ENCODE results near the gene ATXN2. TPM values are rescaled to one million over a fixed set of nuclear protein-coding genes. Genes with fewer than 3 reads are reported as not detected.

ATXN2 gene, protein sequence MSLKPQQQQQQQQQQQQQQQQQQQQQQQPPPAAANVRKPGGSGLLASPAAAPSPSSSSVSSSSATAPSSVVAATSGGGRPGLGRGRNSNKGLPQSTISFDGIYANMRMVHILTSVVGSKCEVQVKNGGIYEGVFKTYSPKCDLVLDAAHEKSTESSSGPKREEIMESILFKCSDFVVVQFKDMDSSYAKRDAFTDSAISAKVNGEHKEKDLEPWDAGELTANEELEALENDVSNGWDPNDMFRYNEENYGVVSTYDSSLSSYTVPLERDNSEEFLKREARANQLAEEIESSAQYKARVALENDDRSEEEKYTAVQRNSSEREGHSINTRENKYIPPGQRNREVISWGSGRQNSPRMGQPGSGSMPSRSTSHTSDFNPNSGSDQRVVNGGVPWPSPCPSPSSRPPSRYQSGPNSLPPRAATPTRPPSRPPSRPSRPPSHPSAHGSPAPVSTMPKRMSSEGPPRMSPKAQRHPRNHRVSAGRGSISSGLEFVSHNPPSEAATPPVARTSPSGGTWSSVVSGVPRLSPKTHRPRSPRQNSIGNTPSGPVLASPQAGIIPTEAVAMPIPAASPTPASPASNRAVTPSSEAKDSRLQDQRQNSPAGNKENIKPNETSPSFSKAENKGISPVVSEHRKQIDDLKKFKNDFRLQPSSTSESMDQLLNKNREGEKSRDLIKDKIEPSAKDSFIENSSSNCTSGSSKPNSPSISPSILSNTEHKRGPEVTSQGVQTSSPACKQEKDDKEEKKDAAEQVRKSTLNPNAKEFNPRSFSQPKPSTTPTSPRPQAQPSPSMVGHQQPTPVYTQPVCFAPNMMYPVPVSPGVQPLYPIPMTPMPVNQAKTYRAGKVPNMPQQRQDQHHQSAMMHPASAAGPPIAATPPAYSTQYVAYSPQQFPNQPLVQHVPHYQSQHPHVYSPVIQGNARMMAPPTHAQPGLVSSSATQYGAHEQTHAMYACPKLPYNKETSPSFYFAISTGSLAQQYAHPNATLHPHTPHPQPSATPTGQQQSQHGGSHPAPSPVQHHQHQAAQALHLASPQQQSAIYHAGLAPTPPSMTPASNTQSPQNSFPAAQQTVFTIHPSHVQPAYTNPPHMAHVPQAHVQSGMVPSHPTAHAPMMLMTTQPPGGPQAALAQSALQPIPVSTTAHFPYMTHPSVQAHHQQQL
- total RNA-seq (2021) (56.2 to 57.5 TPM (median 56.3 TPM) in 3 replicates), Bru-seq, nascent RNA (percentile 79 among the genes with signal in this experiment)
- long read RNA-seq, experiment 1, full-length matches to known transcripts, result 9 of 133 reads
- long read RNA-seq, experiment 1, partial matches to known transcripts, result 27 of 133 reads
- long read RNA-seq, experiment 1, other reads (novel, unspliced or antisense), result 97 of 133 reads
- long read RNA-seq, experiment 2, partial matches to known transcripts, result 14 of 37 reads
- long read RNA-seq, experiment 2, other reads (novel, unspliced or antisense), result 22 of 37 reads
- long read RNA-seq, experiment 3, partial matches to known transcripts, result 2 of 3 reads
- long read RNA-seq, experiment 3, other reads (novel, unspliced or antisense), result 1 of 3 reads

DNA sequence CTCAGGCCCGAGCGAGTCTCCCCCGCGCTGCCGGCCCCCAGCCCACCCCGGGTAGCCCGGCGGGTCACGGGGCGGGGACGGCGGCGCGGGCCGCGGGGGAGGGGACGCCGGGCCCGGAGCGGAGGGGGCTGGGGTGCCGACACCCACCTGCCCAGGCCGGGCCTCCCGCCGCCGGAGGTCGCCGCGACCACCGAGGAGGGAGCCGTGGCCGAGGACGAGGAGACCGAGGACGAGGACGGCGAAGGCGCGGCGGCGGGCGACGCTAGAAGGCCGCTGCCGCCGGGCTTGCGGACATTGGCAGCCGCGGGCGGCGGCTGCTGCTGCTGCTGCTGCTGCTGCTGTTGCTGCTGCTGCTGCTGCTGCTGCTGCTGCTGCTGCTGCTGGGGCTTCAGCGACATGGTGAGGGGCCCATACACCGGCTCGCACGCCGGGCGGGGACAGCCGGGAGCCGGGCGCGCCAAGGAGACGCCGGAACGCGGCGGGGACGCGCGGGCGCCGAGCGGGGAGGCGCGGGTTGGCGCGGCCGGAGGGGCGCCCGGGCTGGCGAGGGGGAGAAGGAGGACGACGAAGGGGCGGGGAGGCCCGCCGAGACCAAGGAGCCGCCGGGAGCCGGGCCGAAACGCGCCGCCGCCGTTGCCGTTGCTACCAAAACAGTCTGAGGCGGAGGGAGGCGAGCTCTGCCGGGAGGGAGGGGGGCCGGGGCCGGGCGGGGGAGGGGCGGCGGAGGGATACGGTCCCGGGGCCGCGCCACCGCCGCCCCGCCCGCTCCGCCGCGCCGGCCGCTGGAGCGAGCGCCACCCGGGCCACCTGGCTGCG lies at the start of gene ATXN2:
TSS of gene ATXN2 (minus strand) at position 679 of the 816 bp plus-strand sequence. CDS start at position 398, 281 bp downstream.
- DNase-seq (ENCODE audit: low spot score), result peak; percentile 54
- TF ChIP-seq, protein P1, sequence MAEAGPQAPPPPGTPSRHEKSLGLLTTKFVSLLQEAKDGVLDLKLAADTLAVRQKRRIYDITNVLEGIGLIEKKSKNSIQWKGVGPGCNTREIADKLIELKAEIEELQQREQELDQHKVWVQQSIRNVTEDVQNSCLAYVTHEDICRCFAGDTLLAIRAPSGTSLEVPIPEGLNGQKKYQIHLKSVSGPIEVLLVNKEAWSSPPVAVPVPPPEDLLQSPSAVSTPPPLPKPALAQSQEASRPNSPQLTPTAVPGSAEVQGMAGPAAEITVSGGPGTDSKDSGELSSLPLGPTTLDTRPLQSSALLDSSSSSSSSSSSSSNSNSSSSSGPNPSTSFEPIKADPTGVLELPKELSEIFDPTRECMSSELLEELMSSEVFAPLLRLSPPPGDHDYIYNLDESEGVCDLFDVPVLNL (CRISPR knock-in tag; IDR thresholded peaks at IDR 0.05; ENCODE audit: borderline replicate concordance, low read depth), result 0 out of 2 replicates have a peak, but pooled peaks have one; percentile 0
- TF ChIP-seq, protein P2, sequence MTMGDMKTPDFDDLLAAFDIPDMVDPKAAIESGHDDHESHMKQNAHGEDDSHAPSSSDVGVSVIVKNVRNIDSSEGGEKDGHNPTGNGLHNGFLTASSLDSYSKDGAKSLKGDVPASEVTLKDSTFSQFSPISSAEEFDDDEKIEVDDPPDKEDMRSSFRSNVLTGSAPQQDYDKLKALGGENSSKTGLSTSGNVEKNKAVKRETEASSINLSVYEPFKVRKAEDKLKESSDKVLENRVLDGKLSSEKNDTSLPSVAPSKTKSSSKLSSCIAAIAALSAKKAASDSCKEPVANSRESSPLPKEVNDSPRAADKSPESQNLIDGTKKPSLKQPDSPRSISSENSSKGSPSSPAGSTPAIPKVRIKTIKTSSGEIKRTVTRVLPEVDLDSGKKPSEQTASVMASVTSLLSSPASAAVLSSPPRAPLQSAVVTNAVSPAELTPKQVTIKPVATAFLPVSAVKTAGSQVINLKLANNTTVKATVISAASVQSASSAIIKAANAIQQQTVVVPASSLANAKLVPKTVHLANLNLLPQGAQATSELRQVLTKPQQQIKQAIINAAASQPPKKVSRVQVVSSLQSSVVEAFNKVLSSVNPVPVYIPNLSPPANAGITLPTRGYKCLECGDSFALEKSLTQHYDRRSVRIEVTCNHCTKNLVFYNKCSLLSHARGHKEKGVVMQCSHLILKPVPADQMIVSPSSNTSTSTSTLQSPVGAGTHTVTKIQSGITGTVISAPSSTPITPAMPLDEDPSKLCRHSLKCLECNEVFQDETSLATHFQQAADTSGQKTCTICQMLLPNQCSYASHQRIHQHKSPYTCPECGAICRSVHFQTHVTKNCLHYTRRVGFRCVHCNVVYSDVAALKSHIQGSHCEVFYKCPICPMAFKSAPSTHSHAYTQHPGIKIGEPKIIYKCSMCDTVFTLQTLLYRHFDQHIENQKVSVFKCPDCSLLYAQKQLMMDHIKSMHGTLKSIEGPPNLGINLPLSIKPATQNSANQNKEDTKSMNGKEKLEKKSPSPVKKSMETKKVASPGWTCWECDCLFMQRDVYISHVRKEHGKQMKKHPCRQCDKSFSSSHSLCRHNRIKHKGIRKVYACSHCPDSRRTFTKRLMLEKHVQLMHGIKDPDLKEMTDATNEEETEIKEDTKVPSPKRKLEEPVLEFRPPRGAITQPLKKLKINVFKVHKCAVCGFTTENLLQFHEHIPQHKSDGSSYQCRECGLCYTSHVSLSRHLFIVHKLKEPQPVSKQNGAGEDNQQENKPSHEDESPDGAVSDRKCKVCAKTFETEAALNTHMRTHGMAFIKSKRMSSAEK (CRISPR knock-in tag; IDR thresholded peaks at IDR 0.05; ENCODE audit: borderline replicate concordance), result no peak
- TF ChIP-seq, protein P3, sequence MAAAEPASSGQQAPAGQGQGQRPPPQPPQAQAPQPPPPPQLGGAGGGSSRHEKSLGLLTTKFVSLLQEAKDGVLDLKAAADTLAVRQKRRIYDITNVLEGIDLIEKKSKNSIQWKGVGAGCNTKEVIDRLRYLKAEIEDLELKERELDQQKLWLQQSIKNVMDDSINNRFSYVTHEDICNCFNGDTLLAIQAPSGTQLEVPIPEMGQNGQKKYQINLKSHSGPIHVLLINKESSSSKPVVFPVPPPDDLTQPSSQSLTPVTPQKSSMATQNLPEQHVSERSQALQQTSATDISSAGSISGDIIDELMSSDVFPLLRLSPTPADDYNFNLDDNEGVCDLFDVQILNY (CRISPR knock-in tag; IDR thresholded peaks at IDR 0.05), result 0 out of 2 replicates have a peak, but pooled peaks have one; percentile 43
- no peak for TF ChIP-seq ETV6 (CRISPR knock-in tag; IDR thresholded peaks at IDR 0.05)
- TF ChIP-seq ZNF671 (CRISPR knock-in tag; IDR thresholded peaks at IDR 0.05), result no peak
- no peak for TF ChIP-seq SMAD4 (CRISPR knock-in tag; IDR thresholded peaks at IDR 0.05)
- no peak for TF ChIP-seq ZNF121 (CRISPR knock-in tag; IDR thresholded peaks at IDR 0.05)
- no peak for TF ChIP-seq HMGA2 (CRISPR knock-in tag; IDR thresholded peaks at IDR 0.05)
- no peak for TF ChIP-seq NR1H2 (CRISPR knock-in tag; IDR thresholded peaks at IDR 0.05)
- TF ChIP-seq, protein P4, sequence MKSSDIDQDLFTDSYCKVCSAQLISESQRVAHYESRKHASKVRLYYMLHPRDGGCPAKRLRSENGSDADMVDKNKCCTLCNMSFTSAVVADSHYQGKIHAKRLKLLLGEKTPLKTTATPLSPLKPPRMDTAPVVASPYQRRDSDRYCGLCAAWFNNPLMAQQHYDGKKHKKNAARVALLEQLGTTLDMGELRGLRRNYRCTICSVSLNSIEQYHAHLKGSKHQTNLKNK (CRISPR knock-in tag; IDR thresholded peaks at IDR 0.05), result no peak
- TF ChIP-seq, protein P5, sequence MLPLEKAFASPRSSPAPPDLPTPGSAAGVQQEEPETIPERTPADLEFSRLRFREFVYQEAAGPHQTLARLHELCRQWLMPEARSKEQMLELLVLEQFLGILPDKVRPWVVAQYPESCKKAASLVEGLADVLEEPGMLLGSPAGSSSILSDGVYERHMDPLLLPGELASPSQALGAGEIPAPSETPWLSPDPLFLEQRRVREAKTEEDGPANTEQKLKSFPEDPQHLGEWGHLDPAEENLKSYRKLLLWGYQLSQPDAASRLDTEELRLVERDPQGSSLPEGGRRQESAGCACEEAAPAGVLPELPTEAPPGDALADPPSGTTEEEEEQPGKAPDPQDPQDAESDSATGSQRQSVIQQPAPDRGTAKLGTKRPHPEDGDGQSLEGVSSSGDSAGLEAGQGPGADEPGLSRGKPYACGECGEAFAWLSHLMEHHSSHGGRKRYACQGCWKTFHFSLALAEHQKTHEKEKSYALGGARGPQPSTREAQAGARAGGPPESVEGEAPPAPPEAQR (CRISPR knock-in tag; IDR thresholded peaks at IDR 0.05), result no peak
- no peak for TF ChIP-seq CREM (CRISPR knock-in tag; IDR thresholded peaks at IDR 0.05)
- TF ChIP-seq, protein P6, sequence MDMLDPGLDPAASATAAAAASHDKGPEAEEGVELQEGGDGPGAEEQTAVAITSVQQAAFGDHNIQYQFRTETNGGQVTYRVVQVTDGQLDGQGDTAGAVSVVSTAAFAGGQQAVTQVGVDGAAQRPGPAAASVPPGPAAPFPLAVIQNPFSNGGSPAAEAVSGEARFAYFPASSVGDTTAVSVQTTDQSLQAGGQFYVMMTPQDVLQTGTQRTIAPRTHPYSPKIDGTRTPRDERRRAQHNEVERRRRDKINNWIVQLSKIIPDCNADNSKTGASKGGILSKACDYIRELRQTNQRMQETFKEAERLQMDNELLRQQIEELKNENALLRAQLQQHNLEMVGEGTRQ (CRISPR knock-in tag; IDR thresholded peaks at IDR 0.05), result no peak
- TF ChIP-seq, protein P7, sequence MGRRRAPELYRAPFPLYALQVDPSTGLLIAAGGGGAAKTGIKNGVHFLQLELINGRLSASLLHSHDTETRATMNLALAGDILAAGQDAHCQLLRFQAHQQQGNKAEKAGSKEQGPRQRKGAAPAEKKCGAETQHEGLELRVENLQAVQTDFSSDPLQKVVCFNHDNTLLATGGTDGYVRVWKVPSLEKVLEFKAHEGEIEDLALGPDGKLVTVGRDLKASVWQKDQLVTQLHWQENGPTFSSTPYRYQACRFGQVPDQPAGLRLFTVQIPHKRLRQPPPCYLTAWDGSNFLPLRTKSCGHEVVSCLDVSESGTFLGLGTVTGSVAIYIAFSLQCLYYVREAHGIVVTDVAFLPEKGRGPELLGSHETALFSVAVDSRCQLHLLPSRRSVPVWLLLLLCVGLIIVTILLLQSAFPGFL (CRISPR knock-in tag; IDR thresholded peaks at IDR 0.05; ENCODE audit: borderline replicate concordance), result no peak
- peak; percentile 27; the same call in 1 of the 2 replicates for TF ChIP-seq KAT7 (CRISPR knock-in tag; IDR thresholded peaks at IDR 0.05; ENCODE audit: borderline replicate concordance)
- TF ChIP-seq, protein P8, sequence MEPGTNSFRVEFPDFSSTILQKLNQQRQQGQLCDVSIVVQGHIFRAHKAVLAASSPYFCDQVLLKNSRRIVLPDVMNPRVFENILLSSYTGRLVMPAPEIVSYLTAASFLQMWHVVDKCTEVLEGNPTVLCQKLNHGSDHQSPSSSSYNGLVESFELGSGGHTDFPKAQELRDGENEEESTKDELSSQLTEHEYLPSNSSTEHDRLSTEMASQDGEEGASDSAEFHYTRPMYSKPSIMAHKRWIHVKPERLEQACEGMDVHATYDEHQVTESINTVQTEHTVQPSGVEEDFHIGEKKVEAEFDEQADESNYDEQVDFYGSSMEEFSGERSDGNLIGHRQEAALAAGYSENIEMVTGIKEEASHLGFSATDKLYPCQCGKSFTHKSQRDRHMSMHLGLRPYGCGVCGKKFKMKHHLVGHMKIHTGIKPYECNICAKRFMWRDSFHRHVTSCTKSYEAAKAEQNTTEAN (CRISPR knock-in tag; IDR thresholded peaks at IDR 0.05), result 0 out of 2 replicates have a peak, but pooled peaks have one; percentile 43
- ChIA-PET CTCF (no interaction called here), POLR2A (interaction anchor here (1.0 kb wide), 1 partner anchor 35 kb away, joined by 3 read pairs; no protein-coding TSS in a partner anchor)
- peak within 1 kb of the TSS; percentile 89 for H3K4me3 Mint-ChIP-seq
- no peaks in the 10 kb centered on the region for H3K27me3 Mint-ChIP-seq (ENCODE audit: low read depth)
- H3K4me1 Mint-ChIP-seq, result peaks cover 36% of the 10 kb centered on the region
- H3K36me3 Mint-ChIP-seq, result no peaks in the 10 kb centered on the region
- peaks cover 4% of the 10 kb centered on the region; the same call in 1 of the 2 replicates for H3K9me3 Mint-ChIP-seq
- peak; percentile 11 for ATAC-seq
- peak within 1 kb of the TSS; percentile 94 for H3K27ac Mint-ChIP-seq

Measured in WTC11 (cell line).